Measurements from ENCODE around the gene ARHGAP8.
"Not testable (repeated sequence)": the region's sequence is repeated elsewhere in the genome, so short reads cannot be mapped to it uniquely, and the experiment has no call there.

ARHGAP8 gene

GRCh38 chr22:44739024-44739423 is 13.4 kb upstream of the ARHGAP8 start:
- FAIRE-seq (no peak), DNase-seq (ENCODE audit: low spot score) (no peak)

- peak; percentile 55 for DNase-seq (ENCODE audit: low spot score)
- not testable (repeated sequence) for FAIRE-seq
These were observed 12.7 kb upstream of the ARHGAP8 start for GRCh38 chr22:44739666-44740065.

- DNase-seq (ENCODE audit: low spot score) (no peak), FAIRE-seq (no peak)
These were observed 12.1 kb upstream of the ARHGAP8 start for GRCh38 chr22:44740307-44740706.

- FAIRE-seq: no peak
- no peak for DNase-seq (ENCODE audit: low spot score)
These were observed 10.4 kb upstream of the ARHGAP8 start for GRCh38 chr22:44741929-44742328.

GRCh38 chr22:44743247-44743646 is 9.1 kb upstream of the ARHGAP8 start:
- FAIRE-seq: no peak
- DNase-seq (ENCODE audit: low spot score): no peak

- DNase-seq (ENCODE audit: low spot score): no peak
- FAIRE-seq: no peak
These were observed 8.6 kb upstream of the ARHGAP8 start for GRCh38 chr22:44743804-44744211.

- DNase-seq (ENCODE audit: low spot score) (peak; percentile 7), FAIRE-seq (peak; percentile 47)
These were observed 6.3 kb upstream of the ARHGAP8 start for GRCh38 chr22:44745853-44746789.

- DNase-seq (ENCODE audit: low spot score); FAIRE-seq: not testable (repeated sequence)
These were observed 4.6 kb upstream of the ARHGAP8 start for GRCh38 chr22:44747784-44748127.

- DNase-seq (ENCODE audit: low spot score) (no peak), FAIRE-seq (no peak)
These were observed 3.9 kb upstream of the ARHGAP8 start for GRCh38 chr22:44748524-44748923.

- DNase-seq (ENCODE audit: low spot score): no peak
These were observed 1.9 kb upstream of the ARHGAP8 start for GRCh38 chr22:44750481-44750880.

GRCh38 chr22:44753189-44754042 is 1.0 kb downstream of the ARHGAP8 start:
- FAIRE-seq (no peak), DNase-seq (ENCODE audit: low spot score) (no peak)

More at GRCh38 chr22:44750481-44750880, 1.9 kb upstream of the ARHGAP8 start:
- FAIRE-seq: no peak

- FAIRE-seq: no peak
- DNase-seq (ENCODE audit: low spot score): no peak
These were observed 2.6 kb downstream of the ARHGAP8 start for GRCh38 chr22:44754998-44755397.

- no peak for FAIRE-seq
- no peak for DNase-seq (ENCODE audit: low spot score)
These were observed 3.0 kb downstream of the ARHGAP8 start for GRCh38 chr22:44755417-44755816.

GRCh38 chr22:44755956-44756361 is 3.6 kb downstream of the ARHGAP8 start:
- FAIRE-seq: no peak
- DNase-seq (ENCODE audit: low spot score): no peak

GRCh38 chr22:44758344-44758973 is 6.1 kb downstream of the ARHGAP8 start:
- no peak for FAIRE-seq

GRCh38 chr22:44759001-44759400 is 6.6 kb downstream of the ARHGAP8 start:
- no peak for FAIRE-seq

More at GRCh38 chr22:44758344-44758973, 6.1 kb downstream of the ARHGAP8 start:
- peak; percentile 12 for DNase-seq (ENCODE audit: low spot score)

GRCh38 chr22:44759430-44760310 is 7.3 kb downstream of the ARHGAP8 start:
- FAIRE-seq: no peak
- no peak for DNase-seq (ENCODE audit: low spot score)

More at GRCh38 chr22:44759001-44759400, 6.6 kb downstream of the ARHGAP8 start:
- no peak for DNase-seq (ENCODE audit: low spot score)

- FAIRE-seq: no peak
- no peak for DNase-seq (ENCODE audit: low spot score)
These were observed 8.1 kb downstream of the ARHGAP8 start for GRCh38 chr22:44760476-44760875.

- DNase-seq (ENCODE audit: low spot score) (no peak), FAIRE-seq (no peak)
These were observed 8.7 kb downstream of the ARHGAP8 start for GRCh38 chr22:44761025-44761424.

- FAIRE-seq: no peak
- no peak for DNase-seq (ENCODE audit: low spot score)
These were observed 12.0 kb downstream of the ARHGAP8 start for GRCh38 chr22:44764373-44764772.

GRCh38 chr22:44764974-44765373 is 12.6 kb downstream of the ARHGAP8 start:
- FAIRE-seq: no peak
- DNase-seq (ENCODE audit: low spot score): no peak

Data from RCC 7860 (cell line).